Fibroblast of lung (primary cell): Measurements from ENCODE around the gene SLC17A9. TPM values are rescaled to one million over a fixed set of nuclear protein-coding genes. Genes with fewer than 3 reads are reported as not detected.

Experiments
- DNase-seq, 2 donors: peaks; one replicate each; pipeline versions ENCODE4 v3.0.0 to v3.0.0-alpha.2; 2010; ENCODE audit warnings: low read depth in 2 of 2
- H2AFZ ChIP-seq: 2 replicates; pipeline ENCODE4 v1.5.1; 2012; ENCODE audit warnings: low read length, control low read depth, inconsistent platforms
- H3K27ac ChIP-seq: 2 replicates; pipeline ENCODE4 v1.5.1; 2011; ENCODE audit warnings: low read length, control low read depth; ENCODE audit not compliant: insufficient read depth
- H3K27me3 ChIP-seq: 2 replicates; pipeline ENCODE4 v1.5.1; 2011; ENCODE audit warnings: mild to moderate bottlenecking, low read length; ENCODE audit not compliant: control insufficient read depth, insufficient read depth
- H3K36me3 ChIP-seq: 2 replicates; pipeline ENCODE4 v1.5.1; 2011; ENCODE audit warnings: low read length; ENCODE audit not compliant: control insufficient read depth, insufficient read depth
- H3K4me1 ChIP-seq: 2 replicates; pipeline ENCODE4 v1.5.1; 2011; ENCODE audit warnings: low read length; ENCODE audit not compliant: control insufficient read depth, insufficient read depth; ENCODE audit errors: extremely low read depth
- H3K4me2 ChIP-seq: 2 replicates; pipeline ENCODE4 v1.5.1; 2011; ENCODE audit warnings: low read length, control low read depth; ENCODE audit not compliant: insufficient read depth; ENCODE audit errors: extremely low read depth
- H3K4me3 ChIP-seq, 4 experiments: fragments of 200-600 bp in 1 of 4; sonication (generic) in 1 of 4; replicated peaks in 1 of 4; 2 replicates each; pipeline ENCODE4 v1.5.1; 2011 to 2016; ENCODE audit warnings: low read length in 4 of 4, low read depth in 3 of 4, mild to moderate bottlenecking in 3 of 4, control low read depth in 2 of 4, inconsistent platforms in 1 of 4, mixed read lengths in 1 of 4; ENCODE audit not compliant: insufficient read depth in 1 of 4; ENCODE audit errors: control extremely low read depth in 1 of 4
- H3K79me2 ChIP-seq: 2 replicates; pipeline ENCODE4 v1.5.1; 2012; ENCODE audit warnings: mild to moderate bottlenecking, low read length, inconsistent platforms; ENCODE audit not compliant: control insufficient read depth, insufficient read depth
- H3K9ac ChIP-seq: 2 replicates; pipeline ENCODE4 v1.5.1; 2011; ENCODE audit warnings: mild to moderate bottlenecking, low read length, control low read depth; ENCODE audit not compliant: insufficient read depth
- H3K9me3 ChIP-seq: 2 replicates; pipeline ENCODE4 v1.5.1; 2012; ENCODE audit warnings: low read depth, low read length; ENCODE audit not compliant: control insufficient read depth, insufficient read depth
- H4K20me1 ChIP-seq: 2 replicates; pipeline ENCODE4 v1.5.1; 2011; ENCODE audit warnings: low read length; ENCODE audit not compliant: control insufficient read depth, insufficient read depth; ENCODE audit errors: extremely low read depth
- EZH2 ChIP-seq: IDR thresholded peaks from 2 replicates; pipeline ENCODE4 v1.5.1; 2012; ENCODE audit warnings: low read length, control low read depth, mild to moderate bottlenecking; ENCODE audit errors: missing control alignments
- polyA plus RNA-seq, 2 donors: library from polyadenylated mRNA; depleted of rRNA in 1 of 2; stranded (reverse) in 1 of 2; unstranded in 1 of 2; fragments of >200 nt; gene quantifications; 2 replicates each; pipeline ENCODE4 v1.2.1, GENCODE V29; 2011 to 2012; ENCODE audit warnings: missing spikeins in 1 of 2
- total RNA-seq: library from RNA; depleted of rRNA; stranded (reverse); fragments of >200 nt; gene quantifications from 2 replicates; pipeline ENCODE4 v1.2.1, GENCODE V29; 2014
- TF ChIP-seq, protein P1 (sequence below), 2 donors: IDR thresholded peaks in 1 of 2; conservative IDR thresholded peaks in 1 of 2; 1 replicate in 1 of 2; 2 replicates in 1 of 2; pipeline ENCODE4 v1.5.1; 2011 to 2012; ENCODE audit warnings: low read length in 2 of 2, control low read depth in 1 of 2, inconsistent platforms in 1 of 2, low read depth in 1 of 2, mild to moderate bottlenecking in 1 of 2

The SLC17A9 gene
- total and polyA plus RNA-seq, 2 donors (not counting 1 experiment from before 2014, with no cell fraction given), result 6.4 to 6.8 TPM

DNA sequence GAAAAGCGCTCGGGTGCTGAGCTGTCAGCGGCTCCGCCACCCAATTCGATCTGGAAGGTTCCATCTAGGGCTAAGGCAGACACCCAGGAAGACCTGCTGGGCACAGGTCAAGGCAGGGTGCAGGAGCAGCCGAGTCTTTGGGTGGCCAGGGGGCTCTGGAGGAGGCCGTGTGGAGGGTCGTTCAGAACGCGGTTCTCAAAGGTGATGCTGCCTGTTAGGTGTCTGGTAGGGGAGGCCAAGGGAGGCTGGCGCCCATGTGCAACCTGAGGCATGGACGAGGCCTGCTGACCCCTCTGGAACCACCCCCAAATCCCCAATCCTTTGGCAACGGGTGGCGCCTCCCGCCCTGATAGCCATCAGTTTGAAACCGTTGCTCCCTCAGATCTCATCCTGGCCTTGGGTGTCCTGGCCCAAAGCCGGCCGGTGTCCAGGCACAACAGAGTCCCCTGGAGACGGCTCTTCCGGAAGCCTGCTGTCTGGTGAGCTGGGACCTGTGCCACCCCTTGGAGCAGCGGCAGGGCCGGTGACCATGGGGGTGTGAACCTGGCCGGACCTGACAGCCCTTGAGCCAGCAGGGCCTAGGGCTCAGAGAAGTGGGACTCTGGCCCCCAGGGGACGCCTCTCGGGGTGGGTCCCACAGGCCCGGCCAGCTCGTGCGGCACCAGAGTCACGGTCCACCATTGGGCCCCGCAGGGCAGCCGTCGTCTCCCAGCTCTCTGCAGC is 10.5 kb downstream of the SLC17A9 start:
- no peaks in the 10 kb centered on the region for H3K36me3 ChIP-seq
- H3K27me3 ChIP-seq, result no peaks in the 10 kb centered on the region
- H3K79me2 ChIP-seq, result no peaks in the 10 kb centered on the region
- no peak overlapping the region for H3K4me3 ChIP-seq
- no peak overlapping the region for H3K9ac ChIP-seq
- no peaks in the 10 kb centered on the region for H4K20me1 ChIP-seq
- TF ChIP-seq, protein P1, sequence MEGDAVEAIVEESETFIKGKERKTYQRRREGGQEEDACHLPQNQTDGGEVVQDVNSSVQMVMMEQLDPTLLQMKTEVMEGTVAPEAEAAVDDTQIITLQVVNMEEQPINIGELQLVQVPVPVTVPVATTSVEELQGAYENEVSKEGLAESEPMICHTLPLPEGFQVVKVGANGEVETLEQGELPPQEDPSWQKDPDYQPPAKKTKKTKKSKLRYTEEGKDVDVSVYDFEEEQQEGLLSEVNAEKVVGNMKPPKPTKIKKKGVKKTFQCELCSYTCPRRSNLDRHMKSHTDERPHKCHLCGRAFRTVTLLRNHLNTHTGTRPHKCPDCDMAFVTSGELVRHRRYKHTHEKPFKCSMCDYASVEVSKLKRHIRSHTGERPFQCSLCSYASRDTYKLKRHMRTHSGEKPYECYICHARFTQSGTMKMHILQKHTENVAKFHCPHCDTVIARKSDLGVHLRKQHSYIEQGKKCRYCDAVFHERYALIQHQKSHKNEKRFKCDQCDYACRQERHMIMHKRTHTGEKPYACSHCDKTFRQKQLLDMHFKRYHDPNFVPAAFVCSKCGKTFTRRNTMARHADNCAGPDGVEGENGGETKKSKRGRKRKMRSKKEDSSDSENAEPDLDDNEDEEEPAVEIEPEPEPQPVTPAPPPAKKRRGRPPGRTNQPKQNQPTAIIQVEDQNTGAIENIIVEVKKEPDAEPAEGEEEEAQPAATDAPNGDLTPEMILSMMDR (conservative IDR thresholded peaks at IDR 0.05 in 1 of 2, IDR thresholded peaks at IDR 0.05 in 1 of 2; ENCODE audit: low read depth in 1 of 2, low read length in 2 of 2), result no peak
- TF ChIP-seq EZH2, result no peak
- DNase-seq, result no peak
- H3K9me3 ChIP-seq, result no peaks in the 10 kb centered on the region
- H3K27ac ChIP-seq, result no peak overlapping the region
- no peaks in the 10 kb centered on the region for H3K4me1 ChIP-seq
- no peak overlapping the region for H2AFZ ChIP-seq
- no peak overlapping the region for H3K4me2 ChIP-seq

- Histone ChIP-seq H3K4me1 (no peaks in the 10 kb centered on the region), H3K9me3 (no peaks in the 10 kb centered on the region), H3K4me2 (no peak overlapping the region), H3K27me3 (no peaks in the 10 kb centered on the region), H3K27ac (no peak overlapping the region), H4K20me1 (no peaks in the 10 kb centered on the region), H2AFZ (no peak overlapping the region), H3K9ac (no peak overlapping the region), H3K4me3 (no peak overlapping the region), H3K36me3 (no peaks in the 10 kb centered on the region), H3K79me2 (no peaks in the 10 kb centered on the region)
- no peak for TF ChIP-seq EZH2
- TF ChIP-seq, protein P1 (conservative IDR thresholded peaks at IDR 0.05 in 1 of 2, IDR thresholded peaks at IDR 0.05 in 1 of 2; ENCODE audit: low read depth in 1 of 2, low read length in 2 of 2), result no peak
- no peak for DNase-seq
Measured at GRCh38 chr20:62963614-62964397, 11.3 kb downstream of the SLC17A9 start.

DNA sequence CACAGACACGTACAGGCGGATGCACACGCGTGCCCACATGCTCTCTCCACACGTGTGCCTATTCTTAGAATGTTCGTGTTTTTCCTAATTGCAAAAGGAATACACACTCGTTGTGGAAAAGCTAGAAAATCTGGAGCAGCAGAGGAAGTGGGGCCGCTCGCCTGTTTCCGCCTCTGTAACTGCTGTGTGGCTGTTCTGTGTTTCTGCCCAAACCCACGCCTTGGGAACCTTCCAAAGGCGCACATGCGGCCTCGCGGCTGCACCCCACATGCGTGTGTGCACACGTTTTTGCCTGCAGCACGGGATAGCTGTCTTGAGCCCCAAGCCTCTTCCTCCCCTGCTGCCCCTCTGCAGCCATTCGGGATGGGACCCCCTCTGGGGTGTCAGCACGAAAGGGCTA is 12.2 kb downstream of the SLC17A9 start:
- Histone ChIP-seq H4K20me1 (no peaks in the 10 kb centered on the region), H3K9ac (no peak overlapping the region), H3K9me3 (no peaks in the 10 kb centered on the region), H3K4me1 (no peaks in the 10 kb centered on the region), H3K4me3 (no peak overlapping the region), H3K36me3 (no peaks in the 10 kb centered on the region), H3K27me3 (no peaks in the 10 kb centered on the region), H2AFZ (no peak overlapping the region), H3K4me2 (no peak overlapping the region), H3K79me2 (no peaks in the 10 kb centered on the region), H3K27ac (no peak overlapping the region)
- no peak for DNase-seq
- no peak for TF ChIP-seq EZH2
- TF ChIP-seq, protein P1 (conservative IDR thresholded peaks at IDR 0.05 in 1 of 2, IDR thresholded peaks at IDR 0.05 in 1 of 2; ENCODE audit: low read depth in 1 of 2, low read length in 2 of 2), result no peak
